ENCODE data around the gene HUS1.
"Not testable (repeated sequence)": the region's sequence is repeated elsewhere in the genome, so short reads cannot be mapped to it uniquely, and the experiment has no call there.

Gene HUS1

DNA sequence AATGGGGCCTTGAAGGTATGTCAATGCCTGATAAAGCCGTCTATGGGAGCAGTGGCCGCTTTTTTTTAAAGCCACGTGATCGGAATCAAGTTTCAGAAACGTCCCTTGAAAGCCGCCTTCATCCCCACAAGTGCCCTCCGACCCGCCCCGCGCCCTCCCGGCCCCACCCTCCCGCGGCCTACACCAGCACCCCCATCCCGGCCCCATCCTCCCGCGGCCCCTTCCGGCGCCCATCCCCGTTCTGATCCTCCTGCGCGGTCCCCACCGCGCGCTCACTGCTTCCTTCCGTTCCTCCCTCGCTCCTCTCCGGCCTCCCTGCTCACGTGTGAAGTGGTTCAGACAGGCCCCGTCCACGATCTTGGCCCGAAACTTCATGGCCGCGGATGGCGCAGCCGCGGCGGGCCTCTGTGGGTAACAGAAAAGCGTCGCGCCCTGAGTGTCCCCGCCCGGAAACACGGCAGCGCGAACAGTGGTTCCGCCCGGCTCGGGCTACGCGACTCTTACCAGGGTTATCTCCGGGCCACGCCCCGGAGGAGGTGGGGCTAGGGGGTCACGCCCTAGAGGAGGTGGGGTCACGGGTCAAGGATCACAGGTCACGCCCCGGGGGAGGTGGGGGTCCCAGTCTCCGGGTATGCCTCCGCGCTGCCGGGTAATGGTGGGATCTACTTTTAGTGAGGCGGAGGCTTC lies at the start of gene HUS1:
HUS1 (minus strand) TSS at position 471 of the 687 bp plus-strand sequence; CDS start at position 375, 96 bp downstream.
- DNase-seq = peak; percentile 16 to 94 (median 80)

DNA sequence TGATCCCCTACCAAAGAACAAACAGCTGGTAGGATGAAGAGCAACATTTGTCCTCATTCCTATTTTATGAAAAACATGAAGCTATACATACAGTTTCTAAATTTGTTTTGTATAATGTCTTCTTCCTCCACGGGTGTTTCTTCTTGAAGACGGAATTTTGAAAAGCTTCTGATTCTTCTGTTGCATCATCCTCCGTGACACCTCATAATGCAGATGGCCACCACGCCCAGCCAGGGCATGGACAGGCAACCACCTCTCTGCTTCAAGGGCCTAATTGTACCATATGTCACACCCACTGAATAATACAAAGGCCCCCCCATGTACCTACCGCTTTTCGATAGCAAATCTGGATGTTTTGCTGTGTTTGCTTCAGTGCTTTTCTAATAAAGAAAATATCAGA lies 49.5 kb upstream of the HUS1 start, which contains the start of gene SUN3:
SUN3 (minus strand) TSS at position 170 of the 400 bp plus-strand sequence; CDS start at position 1, 169 bp downstream.
- DNase-seq = no peak

DNA sequence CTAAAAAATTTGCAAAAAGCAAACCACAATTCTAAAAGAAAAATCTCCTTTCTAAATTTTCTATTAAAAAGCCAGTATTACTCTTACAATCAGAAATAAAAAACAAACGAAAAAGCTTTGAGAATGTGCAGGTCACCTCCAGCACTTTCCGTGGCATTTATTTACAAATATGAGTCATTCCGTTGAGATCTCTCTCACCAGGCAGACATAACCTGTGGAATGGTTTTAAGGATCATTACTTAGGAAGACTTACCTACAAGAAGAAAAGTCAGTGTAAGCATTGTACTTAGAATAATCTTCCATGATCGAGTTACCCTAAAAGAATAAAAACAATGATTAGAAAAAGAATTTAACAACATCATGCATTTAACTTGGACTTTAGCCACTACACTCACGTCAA lies 46.2 kb upstream of the HUS1 start:
- DNase-seq = no peak

DNA sequence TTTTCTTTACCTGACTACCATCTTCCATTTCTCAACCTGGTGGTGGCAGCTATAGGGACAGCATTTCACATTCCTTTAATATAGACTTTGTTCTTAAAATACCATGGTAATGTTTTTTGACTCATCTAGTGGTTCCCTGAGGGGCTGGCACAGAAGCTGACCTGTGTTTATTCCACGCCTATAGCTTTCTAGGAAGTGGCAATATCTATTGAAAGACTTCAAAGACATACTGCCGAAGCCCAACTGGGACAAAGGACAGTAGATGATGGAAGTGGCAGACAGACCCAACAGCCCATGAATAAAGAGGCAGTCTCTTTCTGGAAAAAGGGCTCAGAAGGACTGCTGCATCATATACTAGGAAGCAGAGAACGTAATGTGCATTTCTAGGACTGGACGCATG lies 38.3 kb upstream of the HUS1 start:
- no peak for DNase-seq

DNA sequence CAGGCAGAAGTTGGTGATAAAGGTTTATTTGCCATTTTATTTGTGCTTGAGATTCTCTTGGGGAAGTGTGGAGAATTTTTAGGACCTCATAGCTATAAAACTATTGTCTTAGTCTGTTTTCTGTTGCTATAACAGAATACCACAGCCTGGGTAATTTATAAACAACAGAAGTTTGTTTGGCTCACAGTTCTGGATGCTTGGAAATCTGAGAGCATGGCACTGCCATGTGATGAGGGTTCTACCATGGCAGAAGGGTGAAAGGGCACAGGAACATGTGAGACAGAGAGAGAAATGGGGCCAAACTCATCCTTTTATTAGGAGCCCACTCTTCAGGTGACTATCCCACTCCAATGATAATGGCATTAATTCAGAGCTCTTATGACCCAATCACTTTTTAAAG lies 37.2 kb upstream of the HUS1 start:
- no peak for DNase-seq

DNA sequence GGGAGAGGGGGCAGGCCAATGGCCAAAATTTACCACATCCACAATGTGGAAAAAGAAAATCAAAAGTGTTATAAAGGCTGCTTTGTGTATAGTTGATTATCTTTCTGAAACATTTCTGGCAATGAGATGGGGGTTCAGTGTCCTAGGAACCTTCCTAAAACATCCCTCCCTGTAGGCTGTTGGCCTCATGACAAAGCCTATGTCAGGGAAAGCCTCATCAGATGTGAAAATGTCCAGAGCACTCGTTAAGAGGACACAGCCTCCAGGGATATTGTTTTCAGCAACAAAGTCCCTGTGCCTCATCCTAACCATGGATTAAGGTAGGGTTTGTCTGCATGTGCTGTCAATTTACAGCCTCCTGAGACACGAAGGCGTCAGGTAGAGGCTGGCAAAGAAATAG lies 32.5 kb upstream of the HUS1 start:
- no peak for DNase-seq

DNA sequence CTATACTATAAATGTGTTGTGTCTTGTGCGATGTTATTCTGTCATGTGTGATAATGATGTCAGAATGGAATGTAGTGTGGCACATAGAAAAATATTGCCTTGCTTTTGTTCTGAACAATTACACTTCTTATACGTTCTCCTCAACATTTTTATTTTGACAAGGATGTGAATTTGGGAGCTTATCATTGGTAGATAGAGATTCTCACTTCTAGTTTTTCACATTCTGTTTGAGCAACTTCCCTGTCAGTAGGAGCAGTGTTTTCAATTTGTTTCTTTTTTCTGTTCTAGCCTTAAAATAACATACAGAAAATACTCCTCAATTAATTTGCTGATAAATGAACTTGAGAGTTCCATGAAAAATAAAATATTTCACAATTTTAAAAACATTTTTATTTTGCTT lies 31.9 kb upstream of the HUS1 start:
- DNase-seq = no peak

DNA sequence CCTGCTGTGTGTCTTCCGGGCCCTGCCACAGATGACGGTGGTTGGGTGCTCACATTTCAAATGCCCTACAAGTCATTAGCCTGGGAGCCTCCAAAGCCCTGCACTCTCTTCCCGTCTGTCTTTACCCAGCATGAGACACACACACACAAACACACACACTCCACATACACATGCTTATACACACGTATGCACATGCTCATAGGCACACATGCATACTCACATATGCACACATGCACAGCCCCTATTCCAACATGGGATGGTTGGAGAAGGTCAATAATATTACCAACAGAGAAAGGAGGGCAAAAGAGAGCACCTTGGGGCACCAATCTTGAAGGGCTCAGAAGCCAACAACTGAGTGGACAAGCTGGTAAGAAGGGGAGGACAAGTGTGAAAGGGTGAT lies 30.5 kb upstream of the HUS1 start:
- no peak for DNase-seq

DNA sequence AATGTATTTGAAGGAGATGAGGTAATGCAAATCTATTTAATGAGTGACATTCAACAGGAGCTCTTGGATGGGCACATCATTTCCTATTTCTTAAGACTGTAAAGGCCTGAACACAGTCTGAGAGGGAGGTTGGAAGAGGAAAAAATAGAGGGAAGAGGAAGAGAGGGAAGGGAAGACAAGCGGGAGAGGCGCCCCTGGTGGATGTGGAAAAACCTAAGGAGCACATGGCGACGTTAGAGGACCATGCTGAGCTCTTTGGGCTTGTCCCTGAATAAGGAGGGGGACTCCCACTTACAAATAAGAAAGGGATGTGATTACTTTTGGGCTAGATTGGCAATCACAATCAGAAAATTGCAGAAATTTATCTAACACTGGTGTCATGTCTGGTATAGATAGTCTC lies 29.8 kb upstream of the HUS1 start:
- DNase-seq = no peak

DNA sequence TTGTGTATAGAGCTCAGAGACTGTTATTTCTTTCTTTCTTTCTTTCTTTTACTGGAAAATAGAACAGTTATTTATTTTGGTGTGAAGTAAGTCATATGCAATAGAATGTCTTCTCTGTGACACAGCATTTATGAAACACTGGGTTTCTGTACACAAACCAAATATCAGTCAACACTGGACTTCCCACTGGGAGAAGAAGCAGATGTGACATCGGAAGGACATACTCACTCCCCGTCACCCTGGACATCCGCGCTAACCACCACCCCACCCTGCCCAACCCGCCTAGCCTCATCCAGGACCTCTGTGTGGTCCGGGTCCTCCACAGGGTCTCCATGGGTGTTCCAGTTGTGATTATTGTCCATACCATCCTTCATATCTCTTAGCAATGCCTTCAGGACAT lies 27.5 kb upstream of the HUS1 start:
- no peak for DNase-seq

DNA sequence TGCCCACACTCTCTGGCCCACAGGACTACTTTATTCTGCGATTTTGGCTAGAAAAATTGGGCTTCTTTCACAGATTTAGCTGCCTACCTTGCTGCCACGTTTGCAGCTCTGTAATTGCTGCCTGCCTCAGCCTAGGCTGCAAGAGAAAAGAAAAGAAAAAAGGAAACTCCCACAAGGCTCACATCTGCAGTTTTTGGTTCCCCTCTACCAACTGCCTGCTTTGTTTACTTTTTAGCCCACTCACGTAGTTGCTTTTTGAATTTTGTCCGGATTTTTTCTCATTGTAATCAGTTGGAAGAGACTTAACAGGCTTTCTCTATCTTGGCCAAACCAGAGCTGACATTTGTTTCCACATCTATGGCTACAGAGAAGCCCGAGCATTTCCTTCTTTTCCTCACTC lies 25.2 kb upstream of the HUS1 start:
- DNase-seq = no peak

DNA sequence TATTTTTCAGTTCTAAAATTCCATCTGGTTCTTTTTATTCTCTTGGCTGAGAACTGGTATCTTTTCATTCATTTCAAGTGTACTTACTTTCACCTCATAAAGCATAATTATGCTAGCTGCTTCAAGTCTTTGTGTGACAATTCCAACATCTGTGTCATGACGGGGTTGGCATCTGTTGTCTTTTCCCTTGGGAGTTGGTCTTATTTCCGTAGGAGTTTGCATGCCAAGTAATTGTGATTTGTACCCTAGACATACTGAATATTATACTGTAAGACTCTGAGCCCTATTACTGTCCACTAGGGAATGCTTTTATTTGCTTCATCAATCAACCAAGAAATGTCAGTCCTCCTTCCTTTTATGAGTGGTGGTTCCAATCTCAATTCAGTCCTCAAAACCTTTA lies 24.6 kb upstream of the HUS1 start:
- no peak for DNase-seq

DNA sequence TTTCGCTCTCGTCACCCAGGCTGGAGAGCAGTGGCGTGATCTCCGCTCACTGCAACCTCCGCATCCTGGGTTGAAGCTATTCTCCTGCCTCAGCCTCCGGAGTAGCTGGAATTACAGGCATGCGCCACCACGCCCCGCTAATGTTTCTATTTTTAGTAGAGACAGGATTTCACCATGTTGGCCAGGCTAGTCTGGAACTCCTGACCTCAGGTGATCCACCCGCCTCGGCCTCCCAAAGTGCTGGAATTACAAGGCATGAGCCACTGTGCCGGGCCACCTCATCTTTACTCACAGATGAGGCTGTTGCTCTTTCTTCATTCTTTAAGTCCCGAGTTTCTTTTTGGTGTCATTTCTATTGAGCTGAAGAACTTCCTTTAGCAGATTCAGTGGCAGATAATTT lies 20.7 kb upstream of the HUS1 start:
- DNase-seq = not testable (repeated sequence)

DNA sequence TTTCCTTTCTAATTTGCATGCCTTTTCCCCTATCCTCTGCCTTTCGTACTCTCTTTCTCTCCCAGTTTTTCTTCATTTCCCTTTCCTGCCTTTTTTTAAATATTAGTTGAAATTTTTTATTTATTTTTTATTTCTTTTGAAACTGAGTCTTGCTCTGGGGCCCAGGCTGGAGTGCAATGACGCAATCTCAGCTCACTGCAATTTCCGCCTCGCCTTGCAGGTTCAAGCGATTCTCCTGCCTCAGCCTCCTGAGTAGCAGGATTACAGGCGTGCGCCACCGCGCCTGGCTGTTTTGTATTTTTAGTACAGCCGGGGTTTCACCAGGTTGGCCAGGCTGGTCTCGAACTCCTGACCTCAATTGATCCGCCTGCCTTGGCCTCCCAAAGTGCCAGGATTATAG lies 20.0 kb upstream of the HUS1 start:
- no peak for DNase-seq

DNA sequence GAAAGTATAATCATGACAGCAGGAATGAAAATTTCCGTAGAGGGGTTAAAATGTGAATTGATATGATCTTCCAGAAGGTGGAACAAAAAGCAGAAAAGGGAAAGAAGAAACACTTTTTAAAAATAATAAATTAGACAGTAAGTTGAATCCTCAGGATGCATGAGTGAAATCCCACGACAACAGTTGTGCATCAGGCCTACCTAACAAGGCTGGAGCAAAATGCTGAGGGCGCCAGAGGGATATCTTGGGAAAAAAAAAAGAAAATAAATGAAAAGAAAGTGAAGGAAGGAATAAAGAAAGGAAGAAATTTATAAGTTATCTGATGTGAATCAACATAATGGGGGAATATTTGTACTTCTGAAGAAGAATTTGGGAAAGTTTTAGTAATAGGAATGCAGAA lies 13.0 kb upstream of the HUS1 start:
- no peak for DNase-seq

DNA sequence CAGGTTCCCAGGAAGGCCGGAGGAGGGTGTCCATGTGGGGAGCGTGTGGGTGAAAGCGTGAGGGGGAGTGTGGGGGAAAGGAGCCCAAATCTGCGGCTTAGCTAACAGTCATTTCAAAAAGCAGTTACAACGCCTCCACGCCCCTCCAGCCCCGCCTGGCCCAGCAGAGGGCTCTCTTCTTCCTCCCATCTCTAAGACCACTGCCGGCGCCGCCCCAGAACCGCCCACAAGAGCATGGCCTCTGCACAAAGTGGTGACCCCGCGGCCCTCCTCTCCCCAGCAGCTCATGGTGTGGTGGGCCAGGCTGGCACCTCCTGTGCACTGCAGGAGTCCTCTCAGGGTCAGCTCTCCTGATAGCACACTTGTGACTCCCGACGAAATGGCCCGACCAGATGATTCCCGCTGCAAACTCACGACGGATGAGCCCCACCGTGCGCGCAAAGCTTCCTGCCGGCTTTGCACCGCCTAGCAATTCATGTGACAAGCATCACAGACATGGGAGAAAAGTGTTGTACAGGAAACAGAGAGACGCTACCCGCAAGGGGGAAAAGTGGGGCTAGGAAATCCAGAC lies 12.4 kb upstream of the HUS1 start:
- DNase-seq = peak in 54 of 56 donors; percentile 3 to 81 (median 50)

DNA sequence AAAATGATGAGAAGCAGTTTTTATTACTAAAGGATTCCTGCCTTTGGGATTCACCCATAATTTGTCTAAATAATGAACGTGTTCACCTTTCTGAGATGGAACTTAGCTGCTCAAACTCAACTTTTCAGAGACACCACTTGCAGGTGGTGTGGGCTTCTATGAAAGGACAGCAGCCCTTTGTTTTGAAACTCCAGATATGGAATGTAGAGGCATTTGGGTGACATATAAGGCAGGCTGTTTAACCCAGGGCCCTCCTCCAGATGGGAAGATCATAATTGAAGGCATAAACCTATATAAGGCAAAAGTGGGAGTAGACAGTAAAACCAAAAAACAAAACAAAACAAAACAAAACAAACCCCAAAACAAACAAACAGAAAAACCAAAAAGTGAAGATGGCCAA lies 11.9 kb upstream of the HUS1 start:
- DNase-seq = no peak

DNA sequence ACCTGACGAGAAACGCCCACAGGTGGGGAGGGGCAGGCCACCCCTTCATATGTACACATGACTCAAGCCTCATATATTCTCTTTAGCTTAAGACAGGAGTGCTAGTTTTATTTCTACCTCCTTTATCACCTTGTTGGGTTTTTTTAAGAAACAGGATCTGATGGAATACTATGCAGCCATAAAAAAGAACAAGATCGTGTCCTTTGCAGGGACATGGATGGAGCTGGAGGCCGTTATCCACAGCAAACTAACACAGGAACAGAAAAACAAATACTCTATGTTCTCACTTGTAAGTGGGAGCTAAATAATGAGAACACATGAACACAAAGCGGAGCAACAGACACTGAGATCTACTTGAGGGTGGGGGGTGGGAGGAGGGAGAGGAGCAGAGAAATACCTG lies 11.2 kb upstream of the HUS1 start:
- no peak for DNase-seq

DNA sequence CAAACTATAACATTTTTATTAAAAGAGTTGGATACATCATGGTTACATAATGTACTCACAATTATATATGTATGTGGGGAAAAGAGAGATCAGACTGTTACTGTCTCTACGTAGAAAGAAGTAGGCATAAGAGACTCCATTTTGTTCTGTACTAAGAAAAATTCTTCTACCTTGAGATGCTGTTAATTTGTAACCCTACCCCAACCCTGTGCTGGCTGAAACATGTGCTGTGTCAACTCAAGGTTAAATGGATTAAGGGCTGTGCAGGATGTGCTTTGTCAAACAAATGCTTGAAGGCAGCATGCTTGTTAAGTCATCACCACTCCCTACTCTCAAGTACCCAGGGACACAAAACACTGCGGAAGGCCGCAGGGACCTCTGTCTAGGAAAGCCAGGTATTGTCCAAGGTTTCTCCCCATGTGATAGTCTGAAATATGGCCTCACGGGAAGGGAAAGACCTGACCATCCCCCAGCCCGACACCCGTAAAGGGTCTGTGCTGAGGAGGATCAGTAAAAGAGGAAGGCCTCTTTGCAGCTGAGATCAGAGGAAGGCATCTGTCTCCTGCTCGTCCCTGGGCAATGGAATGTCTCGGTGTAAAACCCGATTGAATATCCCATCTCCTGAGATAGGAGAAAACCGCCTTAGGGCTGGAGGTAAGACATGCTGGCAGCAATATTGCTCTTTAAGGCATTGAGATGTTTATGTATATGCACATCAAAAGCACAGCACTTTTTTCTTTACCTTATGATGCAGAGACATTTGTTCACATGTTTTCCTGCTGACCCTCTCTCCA lies 10.4 kb upstream of the HUS1 start:
- DNase-seq = not testable (repeated sequence)

DNA sequence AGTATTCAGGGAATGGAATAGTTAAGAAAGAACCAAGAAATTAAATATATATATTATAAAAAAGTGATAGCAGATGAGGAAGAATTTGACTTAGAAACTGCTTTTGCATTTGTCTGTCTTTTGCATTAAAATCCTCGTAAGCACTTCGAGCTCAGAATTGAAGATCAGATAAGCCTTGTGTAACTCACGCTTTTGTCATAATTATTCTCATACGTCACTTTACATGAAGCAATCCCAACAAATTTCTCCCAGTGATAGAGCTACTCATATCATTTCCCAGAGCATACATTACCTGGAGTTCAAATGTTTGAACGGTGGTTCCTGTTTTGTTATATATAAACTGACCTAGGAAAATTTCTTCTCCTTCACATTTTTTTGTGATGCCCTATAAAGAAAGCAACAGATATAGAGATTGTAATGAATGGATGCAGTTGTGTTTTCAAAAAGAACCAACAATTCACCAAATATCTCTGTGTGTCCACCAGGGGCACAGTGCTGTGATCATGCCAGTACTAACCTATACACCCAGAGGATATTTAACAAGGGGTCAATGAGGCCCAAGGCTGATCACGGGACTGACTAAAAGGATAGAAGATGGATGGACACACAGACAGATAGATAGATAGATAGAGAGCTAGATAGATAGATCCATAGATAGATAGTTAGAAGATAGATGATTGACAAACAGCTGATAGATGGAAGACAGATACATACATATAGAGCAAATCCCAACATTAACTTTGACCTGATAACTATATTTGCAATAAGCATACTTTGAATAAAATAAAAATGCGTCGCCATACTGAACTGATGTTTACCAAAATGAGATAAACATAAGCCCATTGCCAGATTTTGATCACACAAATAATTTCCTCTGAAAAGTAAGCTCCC lies 9.3 kb upstream of the HUS1 start:
- DNase-seq = no peak

DNA sequence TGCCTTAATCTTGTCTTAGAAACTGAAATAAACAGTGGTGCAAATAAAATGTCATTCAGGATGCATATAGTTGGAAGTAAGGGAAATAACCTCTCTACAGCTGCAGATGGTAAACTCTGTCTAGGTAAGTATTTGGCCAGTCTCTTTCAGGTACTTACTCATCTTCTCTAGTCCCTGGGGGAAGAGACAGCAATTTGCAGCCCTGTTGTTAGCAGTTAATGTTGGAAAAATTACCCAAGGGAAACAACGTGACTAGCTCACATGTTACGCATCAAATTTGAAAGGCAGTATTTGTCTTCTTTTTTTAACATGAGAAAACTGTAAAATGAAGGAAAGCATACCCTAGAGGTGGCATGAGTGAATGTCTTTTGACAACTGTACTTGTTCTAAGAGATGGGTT lies 3.2 kb upstream of the HUS1 start:
- DNase-seq = no peak

DNA sequence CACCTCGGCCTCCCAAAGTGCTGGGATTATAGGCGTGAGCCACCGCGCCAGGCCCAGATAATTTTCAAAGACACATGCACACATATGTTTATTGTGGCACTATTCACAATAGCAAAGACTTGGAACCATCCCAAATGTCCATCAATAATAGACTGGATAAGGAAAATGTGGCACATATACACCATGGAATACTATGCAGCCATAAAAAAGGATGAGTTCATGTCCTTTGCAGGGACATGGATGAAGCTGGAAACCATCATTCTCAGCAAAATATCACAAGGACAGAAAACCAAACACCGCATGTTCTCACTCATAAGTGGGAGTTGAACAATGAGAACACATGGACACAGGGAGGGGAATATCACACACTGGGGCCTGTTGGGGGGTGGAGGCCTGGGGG lies 1.2 kb upstream of the HUS1 start:
- DNase-seq = not testable (repeated sequence)

Data from amygdala (tissue), 56 donors.